HPDE6-E6E7 (cell line): ENCODE data around the gene PLGRKT.
"Not testable (repeated sequence)": the region's sequence is repeated elsewhere in the genome, so short reads cannot be mapped to it uniquely, and the experiment has no call there.

Experiments
- DNase-seq: peaks from one replicate; pipeline ENCODE4 v3.0.0; 2011; ENCODE audit warnings: missing footprints; ENCODE audit errors: extremely low spot score

The PLGRKT gene

GRCh38 chr9:5382479-5382878 is 55.2 kb downstream of the PLGRKT start:
- no peak for DNase-seq

DNA sequence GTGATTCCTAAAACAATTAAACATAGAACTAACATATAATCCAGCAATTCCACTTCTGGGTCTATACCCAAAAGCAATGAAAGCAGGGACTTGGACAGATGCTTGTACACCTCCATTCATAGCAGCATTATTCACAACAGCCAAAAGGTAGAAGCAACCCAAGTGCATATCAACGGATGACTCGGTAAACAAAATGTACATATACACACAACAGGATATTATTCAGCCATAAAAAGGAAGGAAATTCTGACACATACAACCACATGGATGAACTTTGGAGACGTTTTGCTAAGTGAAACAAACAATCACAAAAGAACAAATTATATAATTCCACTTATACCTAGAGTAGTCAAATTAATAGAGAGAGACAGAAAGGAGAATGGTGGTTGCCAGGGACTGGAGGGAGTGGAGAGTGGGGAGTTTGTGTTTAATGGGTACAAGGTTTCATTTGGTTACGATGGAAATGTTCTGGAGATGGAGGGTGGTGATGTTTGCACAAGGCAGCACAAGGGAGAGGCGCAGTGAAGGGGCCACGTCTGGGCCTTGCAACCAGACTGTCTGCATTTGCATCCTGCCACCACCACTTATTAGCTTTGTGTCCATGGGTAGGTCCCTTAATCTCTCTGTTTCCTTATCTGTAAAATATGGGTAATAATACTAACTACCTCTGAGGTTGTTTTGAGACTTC is 61.8 kb downstream of the PLGRKT start:
- DNase-seq: no peak

- no peak for DNase-seq
Measured at GRCh38 chr9:5375091-5375490, 62.6 kb downstream of the PLGRKT start.

DNA sequence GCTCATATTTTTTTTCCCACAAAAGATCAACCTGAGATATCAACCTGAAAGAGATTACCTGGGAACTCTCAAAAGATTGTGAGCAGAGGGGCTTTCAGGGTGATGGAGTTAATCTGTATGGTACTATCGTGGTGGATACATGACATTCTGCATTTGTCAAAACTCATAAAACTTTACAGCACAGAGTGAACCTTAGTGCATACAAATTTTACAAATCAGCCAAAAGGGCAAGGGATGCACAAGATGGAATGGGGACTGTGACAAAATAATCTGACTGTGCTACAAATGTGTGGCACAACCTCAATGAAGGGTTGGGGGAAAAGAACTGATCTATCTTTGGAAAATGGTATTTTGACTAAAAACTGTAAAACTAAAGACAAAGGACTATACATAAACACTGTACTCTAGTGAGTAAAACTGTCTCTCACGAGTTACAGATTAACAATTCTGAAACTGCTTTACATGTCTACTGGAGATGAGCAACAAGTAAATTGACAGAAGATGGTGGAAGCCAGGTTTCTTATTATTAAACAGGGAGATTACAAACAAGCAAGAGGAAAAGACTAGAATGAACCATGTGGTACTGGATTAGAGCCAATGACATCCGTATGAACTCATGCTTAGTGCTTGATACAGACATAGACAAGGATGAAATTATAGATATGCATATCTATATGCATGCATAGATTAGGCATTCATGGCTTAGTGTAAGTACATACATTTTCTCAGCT is 73.3 kb downstream of the PLGRKT start:
- no peak for DNase-seq

DNA sequence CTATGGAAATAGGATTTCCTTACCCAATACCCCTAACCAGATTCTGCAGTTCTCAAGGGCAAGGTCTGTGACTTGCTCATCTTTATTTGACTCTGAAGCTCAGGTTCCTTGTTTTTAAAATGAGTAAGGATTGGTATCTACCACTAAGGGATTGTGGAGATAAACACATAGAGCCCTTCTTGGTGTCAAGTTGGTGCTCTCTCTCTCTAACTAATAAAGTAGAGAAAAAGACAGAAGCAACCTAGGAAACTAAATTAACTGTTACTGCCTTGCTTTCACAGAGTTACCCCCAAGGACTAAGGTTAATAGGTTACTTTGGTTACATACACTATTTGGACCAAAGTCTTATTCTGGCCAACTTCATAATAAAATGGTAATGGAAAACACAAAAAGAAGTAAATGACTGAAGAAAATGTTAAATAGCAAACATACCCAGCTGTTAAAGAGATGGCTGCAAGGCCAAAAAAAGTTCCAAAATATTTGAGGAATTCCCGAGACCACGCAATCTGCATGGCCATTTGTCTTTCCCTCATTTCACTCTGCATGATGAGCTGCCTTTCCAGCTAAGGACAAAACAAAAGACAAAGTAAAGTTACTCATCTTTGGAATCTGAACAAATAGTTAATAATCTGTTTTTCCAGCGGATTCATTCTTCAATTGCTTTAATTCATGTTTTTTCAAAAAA is 76.3 kb downstream of the PLGRKT start:
- no peak for DNase-seq

GRCh38 chr9:5360341-5360740 is 77.4 kb downstream of the PLGRKT start:
- no peak for DNase-seq

DNA sequence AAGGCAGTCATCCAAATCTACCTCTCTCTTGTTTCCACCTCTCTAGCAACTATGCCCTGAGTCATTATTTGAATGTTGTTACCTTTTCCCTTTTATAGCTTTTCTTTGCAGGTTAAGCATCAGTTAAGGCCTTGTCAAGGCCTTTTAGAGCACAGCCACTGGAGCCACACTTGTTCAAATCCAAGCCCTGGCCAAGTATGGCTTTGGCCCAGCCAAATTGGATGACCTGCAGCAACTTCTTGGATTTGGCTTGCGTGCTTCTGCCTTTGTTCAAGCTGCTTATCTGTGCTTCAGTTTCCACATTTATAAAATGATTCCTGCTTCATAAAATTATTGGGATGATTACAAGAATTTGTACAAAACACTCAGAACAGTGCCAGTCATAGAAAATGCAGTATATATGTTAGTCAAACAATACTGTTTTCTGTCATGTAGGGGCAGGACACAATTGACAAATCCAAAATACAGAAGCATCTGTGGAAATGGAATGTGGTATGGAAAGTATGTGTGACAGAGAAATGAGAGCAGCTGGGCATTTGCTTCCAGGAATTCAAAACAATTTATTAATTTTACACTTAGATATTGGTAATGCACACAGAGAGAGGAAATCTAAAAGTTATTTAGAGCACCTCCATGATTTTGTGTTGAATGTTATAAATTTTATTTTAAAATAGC is 80.2 kb downstream of the PLGRKT start:
- DNase-seq: no peak

DNA sequence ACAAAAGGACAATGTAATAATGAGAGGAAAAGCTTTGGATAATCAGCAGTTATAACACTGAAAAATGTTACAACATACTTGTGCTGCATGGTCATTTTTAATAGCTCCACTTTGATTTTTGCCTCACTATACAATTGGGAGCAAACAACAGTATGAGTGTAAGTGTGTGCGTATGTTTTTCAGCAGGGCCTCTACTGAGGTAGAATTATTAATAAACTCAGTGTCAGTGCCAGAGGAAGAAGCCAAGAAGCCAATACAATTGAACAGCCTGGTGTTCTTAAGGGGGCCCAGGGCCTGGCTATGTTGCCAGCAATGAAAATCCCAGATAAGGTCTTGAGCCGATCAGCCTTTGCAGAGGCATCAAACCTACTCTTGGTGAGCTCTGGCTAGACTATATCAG is 81.9 kb downstream of the PLGRKT start:
- no peak for DNase-seq

DNA sequence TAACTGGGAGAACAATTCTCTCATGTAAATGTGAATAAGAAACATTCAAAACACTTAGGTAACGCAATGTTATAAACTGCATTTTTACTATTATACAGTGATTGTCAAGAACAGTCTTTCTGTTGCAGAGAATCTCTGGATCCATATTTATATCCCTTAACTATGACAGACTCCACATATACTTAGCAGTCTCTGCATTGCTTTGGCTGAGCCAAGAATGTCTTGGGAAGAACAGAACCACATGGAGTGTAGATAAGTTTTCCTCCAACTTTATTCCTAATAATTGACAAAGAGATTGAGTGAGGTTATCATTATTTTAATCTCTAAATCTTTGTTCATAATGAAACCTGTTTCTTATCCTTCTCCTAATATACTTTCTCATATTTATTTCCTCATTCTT is 82.5 kb downstream of the PLGRKT start:
- no peak for DNase-seq

DNA sequence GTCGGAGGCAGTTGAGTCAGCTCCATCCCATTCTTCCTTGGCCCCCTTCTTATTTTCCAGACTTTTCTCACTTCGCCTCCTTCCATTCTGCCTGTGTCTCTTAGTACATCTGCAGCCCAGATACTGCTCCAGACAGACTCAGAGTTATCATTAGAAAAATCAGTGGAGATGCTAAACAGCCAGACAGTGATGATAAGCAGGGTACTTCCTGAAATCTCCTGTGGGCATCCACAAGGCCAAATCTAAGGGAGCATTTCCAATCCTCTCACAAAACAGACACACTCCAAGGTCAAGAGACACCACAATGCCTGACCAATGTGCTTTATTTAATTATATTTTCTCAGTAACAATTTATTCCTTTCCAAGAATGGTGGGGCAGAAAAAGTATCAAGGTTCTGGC is 83.5 kb downstream of the PLGRKT start:
- DNase-seq: no peak

GRCh38 chr9:5352637-5353248 is 85.0 kb downstream of the PLGRKT start:
- no peak for DNase-seq

DNA sequence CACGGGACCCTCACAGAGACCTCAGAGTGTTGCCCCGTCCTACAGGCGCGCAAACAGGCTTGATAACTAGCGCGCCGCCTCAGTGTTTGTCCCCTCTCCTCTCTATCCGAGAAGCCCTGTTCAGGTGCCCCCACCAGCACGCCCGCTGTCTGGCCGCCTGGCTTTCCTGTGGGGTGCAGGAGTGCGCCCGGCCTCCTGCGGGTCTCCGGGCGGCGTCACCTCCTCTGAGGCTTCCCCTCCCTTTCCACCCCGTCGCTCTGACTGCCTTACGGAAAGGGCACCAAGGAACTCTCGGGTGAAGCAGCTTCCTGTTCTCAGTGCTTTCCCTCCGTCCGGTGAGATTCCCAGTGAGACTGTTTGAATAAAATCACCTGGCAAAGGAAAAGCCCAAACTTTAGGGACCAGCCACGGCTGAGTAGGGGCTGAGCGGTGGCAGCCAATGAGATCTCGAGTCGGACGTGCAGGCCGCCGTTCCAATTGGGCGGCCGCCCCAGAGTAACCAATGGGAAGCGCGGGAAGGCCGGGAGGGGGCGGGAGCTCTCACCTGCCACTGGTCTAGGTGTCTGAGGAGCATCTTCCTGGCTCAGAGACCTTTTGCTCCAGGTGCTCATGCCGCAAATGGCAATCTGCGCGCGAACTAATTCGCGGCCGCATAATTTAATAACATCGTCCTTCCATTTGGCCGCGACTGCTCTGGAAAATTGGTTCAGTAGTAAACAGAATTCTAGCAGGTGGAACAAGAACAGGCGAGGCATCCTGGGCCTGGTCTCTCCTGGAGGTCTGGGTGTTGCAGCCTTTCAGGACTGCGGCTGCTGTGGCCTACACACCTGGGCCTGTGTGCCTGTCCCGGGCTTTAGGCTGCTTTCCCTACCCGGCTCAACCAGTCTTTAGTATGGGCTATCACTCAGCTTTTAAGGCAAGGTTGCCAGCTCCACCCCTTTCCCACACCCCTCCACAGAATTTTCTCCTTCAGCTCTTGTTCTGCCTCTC is 98.4 kb downstream of the PLGRKT start, which contains the start of gene RLN1:
RLN1 (minus strand) TSS at position 885 of the 990 bp plus-strand sequence; CDS start at position 755, 130 bp downstream.
- not testable (repeated sequence) for DNase-seq

GRCh38 chr9:5336688-5337087 is 101.0 kb downstream of the PLGRKT start:
- DNase-seq: no peak

DNA sequence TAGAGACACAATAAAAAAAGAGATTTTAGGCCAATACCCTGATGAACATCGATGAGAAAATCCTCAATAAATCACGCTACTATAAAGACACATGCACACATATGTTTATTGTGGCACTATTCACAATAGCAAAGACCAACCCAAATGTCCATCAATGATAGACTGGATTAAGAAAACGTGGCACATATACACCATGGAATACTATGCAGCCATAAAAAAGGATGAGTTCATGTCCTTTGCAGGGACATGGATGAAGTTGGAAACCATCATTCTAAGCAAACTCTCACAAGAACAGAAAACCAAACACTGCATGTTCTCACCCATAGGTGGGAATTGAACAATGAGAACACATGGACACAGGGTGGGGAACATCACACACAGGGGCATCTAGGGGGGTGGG is 106.4 kb downstream of the PLGRKT start:
- not testable (repeated sequence) for DNase-seq

DNA sequence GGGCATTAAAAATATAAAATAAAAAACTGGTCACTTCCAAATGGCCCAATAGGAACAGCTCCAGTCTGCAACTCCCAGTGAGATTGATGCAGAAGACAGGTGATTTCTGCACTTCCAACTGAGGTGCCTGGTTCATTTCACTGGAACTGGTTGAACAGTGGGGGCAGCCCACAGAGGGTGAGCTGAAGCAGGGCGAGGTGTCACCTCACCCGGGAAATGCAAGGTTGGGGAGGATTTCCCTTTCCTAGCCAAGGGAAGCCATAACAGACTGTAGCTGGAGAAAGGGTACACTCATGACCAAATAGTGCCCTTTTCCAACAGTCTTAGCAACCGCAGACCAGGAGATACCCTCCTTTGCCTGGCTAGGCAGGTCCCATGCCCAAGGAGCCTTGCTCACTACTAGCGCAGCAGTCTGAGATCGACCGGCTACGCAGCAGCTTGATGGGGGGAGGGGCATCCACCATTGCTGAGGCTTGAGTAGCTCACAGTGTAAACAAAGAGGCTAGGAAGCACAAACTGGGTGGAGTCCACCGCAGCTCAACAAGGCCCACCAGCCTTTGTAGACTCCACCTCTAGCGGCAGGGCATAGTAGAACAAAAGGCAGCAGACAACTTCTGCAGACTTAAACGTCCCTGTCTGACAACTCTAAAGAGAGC is 110.7 kb downstream of the PLGRKT start:
- no peak for DNase-seq

GRCh38 chr9:5326187-5326586 is 111.5 kb downstream of the PLGRKT start:
- DNase-seq: no peak

DNA sequence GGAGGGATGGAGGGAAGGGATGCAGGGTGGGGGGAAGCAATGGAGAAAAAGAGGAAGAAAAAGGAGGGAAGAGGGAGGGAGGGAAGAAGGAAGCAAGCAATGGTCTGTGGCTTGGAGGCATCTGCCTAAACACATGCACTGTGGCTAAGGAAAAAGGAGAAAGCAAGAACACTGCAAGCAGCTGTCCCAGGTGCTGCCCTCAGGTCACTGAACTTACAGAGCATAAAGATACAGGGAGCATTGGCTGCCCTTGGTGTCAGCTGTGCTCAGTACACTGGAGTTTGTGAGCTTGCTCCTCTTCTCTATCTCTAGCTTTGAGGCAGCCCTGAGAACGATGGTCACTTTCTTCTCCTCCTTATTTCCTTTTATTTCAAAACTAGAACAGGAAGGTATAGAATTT is 116.1 kb downstream of the PLGRKT start:
- not testable (repeated sequence) for DNase-seq

DNA sequence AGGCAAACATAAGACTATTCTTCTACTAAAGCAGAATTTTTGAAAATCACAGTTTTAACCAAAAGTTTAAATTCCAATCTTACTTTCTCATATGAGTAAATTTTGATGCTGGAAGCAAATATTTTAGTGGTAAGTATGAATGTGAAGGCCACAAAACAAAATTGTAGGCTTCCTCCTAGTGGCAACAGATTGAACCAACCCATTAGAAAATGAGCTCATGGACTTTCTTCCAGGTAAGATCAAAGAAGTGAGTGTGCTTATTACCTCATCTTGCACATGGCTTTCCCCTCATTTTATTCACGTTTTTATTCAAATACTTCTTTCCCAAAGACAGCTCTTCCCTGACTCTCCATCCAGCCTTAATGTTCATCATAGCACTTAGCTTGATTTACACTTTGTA is 116.7 kb downstream of the PLGRKT start:
- DNase-seq: no peak

DNA sequence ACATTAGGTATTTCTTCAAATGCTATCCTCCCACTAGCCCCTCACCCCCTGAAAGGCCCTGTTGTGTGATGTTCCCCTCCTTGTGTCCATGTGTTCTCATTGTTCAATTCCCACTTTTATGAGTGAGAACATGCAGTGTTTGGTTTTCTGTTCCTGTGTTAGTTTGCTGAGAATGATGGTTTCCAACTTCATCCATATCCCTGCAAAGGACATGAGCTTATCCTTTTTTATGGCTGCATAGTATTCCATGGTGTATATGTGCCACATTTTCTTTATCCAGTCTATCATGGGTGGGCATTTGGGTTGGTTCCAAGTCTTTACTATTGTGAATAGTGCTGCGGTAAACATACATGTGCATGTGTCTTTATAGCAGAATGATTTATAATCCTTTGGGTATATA is 121.3 kb downstream of the PLGRKT start:
- DNase-seq: not testable (repeated sequence)
